Breast epithelium (tissue), 4 donors: ENCODE measurements around the gene EIF3K. TPM values are rescaled to one million over a fixed set of nuclear protein-coding genes. Genes with fewer than 3 reads are reported as not detected.
"Not testable (repeated sequence)": the region's sequence is repeated elsewhere in the genome, so short reads cannot be mapped to it uniquely, and the experiment has no call there.

ENCODE experiments used
- DNase-seq, 2 donors: peaks; one replicate each; pipeline ENCODE4 v3.0.0-alpha.2; 2019; ENCODE audit warnings: low spot score in 2 of 2
- H3K27ac ChIP-seq, 2 donors: fragments of 200-600 bp; sonication (generic) in 1 of 2; one replicate each; pipeline ENCODE4 v1.5.1; 2016 to 2019; ENCODE audit warnings: mild to moderate bottlenecking in 1 of 2
- H3K27me3 ChIP-seq, 2 donors: fragments of 200-600 bp; sonication (generic) in 1 of 2; one replicate each; pipeline versions ENCODE4 v1.5.1 to v1.6.0; 2017 to 2019; ENCODE audit warnings: control low read depth in 1 of 2, mild to moderate bottlenecking in 1 of 2
- H3K36me3 ChIP-seq: fragments of 200-600 bp; one replicate; pipeline ENCODE4 v1.5.1; 2019
- H3K4me1 ChIP-seq, 2 donors: fragments of 200-600 bp; sonication (generic); one replicate each; pipeline ENCODE4 v1.5.1; 2016 to 2019; ENCODE audit warnings: control low read depth in 1 of 2
- H3K4me3 ChIP-seq, 3 donors: fragments of 200-600 bp; sonication (generic); 1 replicate in 2 of 3; 2 replicates in 1 of 3; pipeline ENCODE4 v1.5.1; 2016 to 2019; ENCODE audit warnings: mild to moderate bottlenecking in 3 of 3, moderate library complexity in 2 of 3
- H3K9me3 ChIP-seq, 2 donors: fragments of 200-600 bp; sonication (generic) in 1 of 2; one replicate each; pipeline ENCODE4 v1.5.1; 2016 to 2019; ENCODE audit warnings: control low read depth in 1 of 2
- CTCF ChIP-seq, 3 donors: fragments of 450-650 bp; IDR thresholded peaks; one replicate each; pipeline ENCODE4 v1.5.1; 2016 to 2017; ENCODE audit warnings: antibody characterized with exemption in 3 of 3, mild to moderate bottlenecking in 3 of 3, moderate library complexity in 3 of 3
- POLR2A ChIP-seq: fragments of 450-650 bp; IDR thresholded peaks from one replicate; pipeline ENCODE4 v1.6.1; 2016; ENCODE audit warnings: antibody characterized with exemption, mild to moderate bottlenecking, moderate library complexity
- POLR2AphosphoS5 ChIP-seq, 3 donors: sonication (generic); formaldehyde crosslinking; IDR thresholded peaks; one replicate each; pipeline ENCODE4 v1.6.1; 2017; ENCODE audit warnings: antibody characterized with exemption in 3 of 3
- intact Hi-C: fragments of 100-400 bp; cut with DNase I; formaldehyde crosslinking; loops from one replicate; pipeline ENCODE4 v1.15.1; 2023; ENCODE audit warnings: low total_unique reads
- total RNA-seq, 3 donors: library from RNA; depleted of rRNA; stranded (reverse); fragments of >200 nt; gene quantifications; one replicate each; pipeline ENCODE4 v1.1.0, GENCODE V29; 2016

Gene EIF3K
- total RNA-seq, 3 donors from 2014 or later: 401 to 562 (median 420) TPM

- Histone ChIP-seq H3K4me1 (no peaks in the 10 kb centered on the region), H3K4me3 (no peak overlapping the region), H3K9me3 (no peaks in the 10 kb centered on the region), H3K27me3 (no peaks in the 10 kb centered on the region), H3K36me3 (no peaks in the 10 kb centered on the region), H3K27ac (no peak overlapping the region)
- intact Hi-C loops: no loop called here
- TF ChIP-seq CTCF (IDR thresholded peaks at IDR 0.05) (no peak), POLR2A (no peak), POLR2AphosphoS5 (IDR thresholded peaks at IDR 0.05) (no peak)
- DNase-seq: no peak
These were observed 26.0 kb upstream of the EIF3K start for GRCh38 chr19:38592940-38593339.

GRCh38 chr19:38596057-38596981 lies 22.7 kb upstream of the EIF3K start:
- no peak for TF ChIP-seq POLR2A
- TF ChIP-seq POLR2AphosphoS5 (IDR thresholded peaks at IDR 0.05): no peak
- TF ChIP-seq CTCF (IDR thresholded peaks at IDR 0.05): no peak
- H3K36me3 ChIP-seq: no peaks in the 10 kb centered on the region
- H3K27me3 ChIP-seq: no peaks in the 10 kb centered on the region
- H3K27ac ChIP-seq: no peak overlapping the region
- H3K4me1 ChIP-seq: no peaks in the 10 kb centered on the region
- no peaks in the 10 kb centered on the region for H3K9me3 ChIP-seq
- peak overlapping the region in 2 of 3 donors; percentile 15 to 49 for H3K4me3 ChIP-seq
- DNase-seq: no peak
- intact Hi-C loops: loop anchor here (5.0 kb wide), 1 partner anchor 49 kb away; no protein-coding TSS in a partner anchor

DNA sequence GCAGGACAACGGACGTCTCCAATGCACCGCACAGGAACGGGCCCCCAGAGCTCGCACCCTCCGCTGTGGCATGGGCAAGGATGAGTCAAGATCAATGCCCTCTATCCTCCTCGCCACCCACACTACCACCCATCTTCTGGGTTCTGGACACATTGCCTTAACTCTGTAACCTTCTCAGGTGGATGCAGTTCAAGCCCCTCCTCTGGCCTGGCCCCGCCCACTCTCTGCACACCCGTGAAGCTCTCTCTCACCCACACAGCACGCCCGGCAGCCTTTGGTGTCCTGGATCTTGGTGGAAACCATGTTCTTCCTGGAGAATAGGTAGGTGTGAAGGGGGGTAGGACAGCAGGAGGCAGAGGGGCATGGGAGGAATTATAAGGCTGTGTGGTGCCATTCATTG lies 21.9 kb upstream of the EIF3K start:
- no peaks in the 10 kb centered on the region for H3K36me3 ChIP-seq
- H3K27ac ChIP-seq: no peak overlapping the region
- TF ChIP-seq POLR2A (no peak), CTCF (IDR thresholded peaks at IDR 0.05) (no peak), POLR2AphosphoS5 (IDR thresholded peaks at IDR 0.05) (no peak)
- intact Hi-C loops: loop anchor here (5.0 kb wide), 1 partner anchor 50 kb away; no protein-coding TSS in a partner anchor
- no peak for DNase-seq
- no peak overlapping the region for H3K4me3 ChIP-seq
- no peaks in the 10 kb centered on the region for H3K9me3 ChIP-seq
- no peaks in the 10 kb centered on the region for H3K4me1 ChIP-seq
- H3K27me3 ChIP-seq: no peaks in the 10 kb centered on the region

DNA sequence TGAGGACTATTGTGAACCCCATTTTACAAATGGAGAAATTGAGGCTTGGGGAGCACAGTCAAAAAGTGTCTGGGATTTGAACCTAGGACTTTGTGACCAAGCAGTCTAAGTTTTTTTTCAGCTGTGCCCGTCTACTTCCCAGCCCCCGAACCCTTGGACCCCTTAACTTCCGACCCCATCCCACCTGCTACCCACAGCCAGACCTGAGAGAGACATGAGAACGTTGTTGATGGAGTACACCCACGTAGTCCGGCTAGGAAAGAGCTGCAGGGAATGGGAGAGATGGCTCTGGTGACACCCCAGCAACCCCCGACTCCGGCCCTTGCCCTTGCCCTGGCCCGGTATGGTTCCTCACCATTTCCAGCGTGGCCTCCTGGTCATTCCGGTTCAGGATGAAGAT lies 19.3 kb upstream of the EIF3K start:
- DNase-seq: no peak
- Histone ChIP-seq H3K9me3 (no peaks in the 10 kb centered on the region), H3K27ac (no peak overlapping the region), H3K4me1 (no peaks in the 10 kb centered on the region), H3K27me3 (no peaks in the 10 kb centered on the region), H3K4me3 (no peak overlapping the region), H3K36me3 (no peaks in the 10 kb centered on the region)
- no peak for TF ChIP-seq POLR2A
- TF ChIP-seq CTCF (IDR thresholded peaks at IDR 0.05): no peak
- TF ChIP-seq POLR2AphosphoS5 (IDR thresholded peaks at IDR 0.05): no peak
- intact Hi-C loops: loop anchor here (5.0 kb wide), 1 partner anchor 52 kb away; no protein-coding TSS in a partner anchor

DNA sequence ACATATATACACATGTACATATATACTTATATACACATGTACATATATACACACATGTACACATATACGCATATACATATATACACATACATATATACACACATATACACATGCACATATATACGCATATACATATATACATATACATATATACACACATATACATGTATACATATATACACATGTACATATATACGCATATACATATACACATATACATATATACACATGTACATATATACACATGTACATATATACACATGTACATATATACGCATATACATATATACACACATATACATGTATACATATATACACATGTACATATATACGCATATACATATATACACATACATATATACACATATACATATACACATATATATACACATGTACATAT lies 16.1 kb upstream of the EIF3K start:
- H3K4me3 ChIP-seq, intact Hi-C loops, H3K36me3 ChIP-seq, H3K27me3 ChIP-seq, H3K4me1 ChIP-seq, H3K27ac ChIP-seq, H3K9me3 ChIP-seq, DNase-seq: not testable (repeated sequence)
